ENCODE measurements around the gene RCAN3.
A peak's percentile ranks its signal among the peaks of the same experiment; 100 is the strongest.
"Not testable (repeated sequence)": the region's sequence is repeated elsewhere in the genome, so short reads cannot be mapped to it uniquely, and the experiment has no call there.

Gene RCAN3

GRCh38 chr1:24506691-24507381, 4.2 kb downstream of the RCAN3 start:
- H3K27ac Mint-ChIP-seq, result peak overlapping the region; percentile 50 to 94
- no peaks in the 10 kb centered on the region for H3K9me3 Mint-ChIP-seq
- peak overlapping the region; percentile 58 to 71 for H3K4me3 Mint-ChIP-seq
- H3K36me3 Mint-ChIP-seq (ENCODE audit: insufficient read depth), result peaks cover 34% of the 10 kb centered on the region
- DNase-seq (peak; percentile 26 to 34 (median 33)), ATAC-seq (replicated peaks) (peak; percentile 17)
- H3K4me1 Mint-ChIP-seq (ENCODE audit: low read depth in 2 of 2), result peaks cover 49 to 53% of the 10 kb centered on the region in 2 donors
- H3K27me3 Mint-ChIP-seq, result no peaks in the 10 kb centered on the region

GRCh38 chr1:24507405-24507804, 4.8 kb downstream of the RCAN3 start:
- ATAC-seq (replicated peaks) (peak; percentile 34), DNase-seq (peak in 1 of 3 experiments; percentile 20)
- H3K27ac Mint-ChIP-seq, result peak overlapping the region; percentile 50 to 94
- peaks cover 46 to 53% of the 10 kb centered on the region in 2 donors for H3K4me1 Mint-ChIP-seq (ENCODE audit: low read depth in 2 of 2)
- H3K4me3 Mint-ChIP-seq, result peak overlapping the region; percentile 58 to 71
- peaks cover 30% of the 10 kb centered on the region for H3K36me3 Mint-ChIP-seq (ENCODE audit: insufficient read depth)
- H3K27me3 Mint-ChIP-seq, result no peaks in the 10 kb centered on the region
- no peaks in the 10 kb centered on the region for H3K9me3 Mint-ChIP-seq

- DNase-seq, result no peak
- no peak for ATAC-seq (replicated peaks)
- H3K4me3 Mint-ChIP-seq, result peak overlapping the region in 1 of 2 donors; percentile 28
- H3K27me3 Mint-ChIP-seq, result no peaks in the 10 kb centered on the region
- H3K27ac Mint-ChIP-seq, result peak overlapping the region; percentile 50 to 94
- peaks cover 44 to 46% of the 10 kb centered on the region in 2 donors for H3K4me1 Mint-ChIP-seq (ENCODE audit: low read depth in 2 of 2)
- H3K9me3 Mint-ChIP-seq, result no peaks in the 10 kb centered on the region
- peaks cover 21% of the 10 kb centered on the region for H3K36me3 Mint-ChIP-seq (ENCODE audit: insufficient read depth)
Observed at GRCh38 chr1:24508911-24509310, 6.3 kb downstream of the RCAN3 start.

- no peak for DNase-seq
- peaks cover 26% of the 10 kb centered on the region for H3K36me3 Mint-ChIP-seq (ENCODE audit: insufficient read depth)
- no peak for ATAC-seq (replicated peaks)
- H3K4me1 Mint-ChIP-seq (ENCODE audit: low read depth in 2 of 2), result peaks cover 27 to 33% of the 10 kb centered on the region in 2 donors
- H3K4me3 Mint-ChIP-seq, result no peak overlapping the region
- H3K27me3 Mint-ChIP-seq, result no peaks in the 10 kb centered on the region
- H3K9me3 Mint-ChIP-seq, result no peaks in the 10 kb centered on the region
- peak overlapping the region in 1 of 2 donors; percentile 32 for H3K27ac Mint-ChIP-seq
Observed at GRCh38 chr1:24513706-24514105, 11.1 kb downstream of the RCAN3 start.

- Mint-ChIP-seq H3K36me3 (ENCODE audit: insufficient read depth) (peaks cover 28% of the 10 kb centered on the region), H3K4me3 (no peak overlapping the region), H3K27ac (peak overlapping the region in 1 of 2 donors; percentile 24), H3K27me3 (no peaks in the 10 kb centered on the region), H3K4me1 (ENCODE audit: low read depth in 2 of 2) (peaks cover 21 to 24% of the 10 kb centered on the region in 2 donors), H3K9me3 (no peaks in the 10 kb centered on the region)
- ATAC-seq (replicated peaks) (no peak), DNase-seq (no peak)
Observed at GRCh38 chr1:24514946-24515345, 12.3 kb downstream of the RCAN3 start.

GRCh38 chr1:24515671-24516209, 13.1 kb downstream of the RCAN3 start:
- not testable (repeated sequence) for H3K4me3 Mint-ChIP-seq; H3K9me3 Mint-ChIP-seq; ATAC-seq (replicated peaks); DNase-seq; H3K27me3 Mint-ChIP-seq
- Mint-ChIP-seq H3K4me1 (ENCODE audit: low read depth in 2 of 2) (peaks cover 16 to 20% of the 10 kb centered on the region in 2 donors), H3K36me3 (ENCODE audit: insufficient read depth) (peaks cover 33% of the 10 kb centered on the region), H3K27ac (peak overlapping the region in 1 of 2 donors; percentile 65)

GRCh38 chr1:24516506-24516905, 13.9 kb downstream of the RCAN3 start:
- Mint-ChIP-seq H3K4me3 (no peak overlapping the region), H3K9me3 (no peaks in the 10 kb centered on the region), H3K4me1 (ENCODE audit: low read depth in 2 of 2) (peaks cover 14 to 15% of the 10 kb centered on the region in 2 donors), H3K36me3 (ENCODE audit: insufficient read depth) (peaks cover 33% of the 10 kb centered on the region), H3K27ac (no peak overlapping the region), H3K27me3 (no peaks in the 10 kb centered on the region)
- no peak for DNase-seq
- no peak for ATAC-seq (replicated peaks)

- H3K36me3 Mint-ChIP-seq (ENCODE audit: insufficient read depth), result peaks cover 35% of the 10 kb centered on the region
- peaks cover 8 to 15% of the 10 kb centered on the region in 2 donors for H3K4me1 Mint-ChIP-seq (ENCODE audit: low read depth in 2 of 2)
- ATAC-seq (replicated peaks) (no peak), DNase-seq (no peak)
- H3K4me3 Mint-ChIP-seq, result no peak overlapping the region
- H3K27me3 Mint-ChIP-seq, result no peaks in the 10 kb centered on the region
- H3K27ac Mint-ChIP-seq, result no peak overlapping the region
- H3K9me3 Mint-ChIP-seq, result no peaks in the 10 kb centered on the region
Observed at GRCh38 chr1:24517898-24518297, 15.3 kb downstream of the RCAN3 start.

- peaks cover 40% of the 10 kb centered on the region for H3K36me3 Mint-ChIP-seq (ENCODE audit: insufficient read depth)
Observed at GRCh38 chr1:24520282-24520681, 17.6 kb downstream of the RCAN3 start.

GRCh38 chr1:24525606-24526005, 23.0 kb downstream of the RCAN3 start:
- Mint-ChIP-seq H3K4me3 (no peak overlapping the region), H3K27ac (no peak overlapping the region), H3K9me3 (no peaks in the 10 kb centered on the region), H3K36me3 (ENCODE audit: insufficient read depth) (peaks cover 12% of the 10 kb centered on the region), H3K27me3 (no peaks in the 10 kb centered on the region), H3K4me1 (ENCODE audit: low read depth in 2 of 2) (peaks cover 5 to 13% of the 10 kb centered on the region in 2 donors)
- no peak for ATAC-seq (replicated peaks)
- no peak for DNase-seq

More at GRCh38 chr1:24520282-24520681, 17.6 kb downstream of the RCAN3 start:
- peak overlapping the region in 1 of 2 donors; percentile 33 for H3K27ac Mint-ChIP-seq
- ATAC-seq (replicated peaks); H3K27me3 Mint-ChIP-seq; DNase-seq; H3K4me3 Mint-ChIP-seq; H3K9me3 Mint-ChIP-seq: not testable (repeated sequence)
- peaks cover 9 to 13% of the 10 kb centered on the region in 2 donors for H3K4me1 Mint-ChIP-seq (ENCODE audit: low read depth in 2 of 2)

- DNase-seq (no peak), ATAC-seq (replicated peaks) (no peak)
- no peaks in the 10 kb centered on the region for H3K27me3 Mint-ChIP-seq
- peak overlapping the region in 1 of 2 donors; percentile 33 for H3K27ac Mint-ChIP-seq
- peaks cover 12% of the 10 kb centered on the region for H3K36me3 Mint-ChIP-seq (ENCODE audit: insufficient read depth)
- no peaks in the 10 kb centered on the region for H3K9me3 Mint-ChIP-seq
- H3K4me1 Mint-ChIP-seq (ENCODE audit: low read depth in 2 of 2), result peaks cover 5 to 13% of the 10 kb centered on the region in 2 donors
- no peak overlapping the region for H3K4me3 Mint-ChIP-seq
Observed at GRCh38 chr1:24526045-24526444, 23.4 kb downstream of the RCAN3 start.

GRCh38 chr1:24526940-24527542, 24.4 kb downstream of the RCAN3 start:
- Mint-ChIP-seq H3K4me1 (ENCODE audit: low read depth in 2 of 2) (peaks cover 5 to 13% of the 10 kb centered on the region in 2 donors), H3K36me3 (ENCODE audit: insufficient read depth) (peaks cover 20% of the 10 kb centered on the region), H3K27me3 (no peaks in the 10 kb centered on the region), H3K4me3 (no peak overlapping the region), H3K9me3 (no peaks in the 10 kb centered on the region), H3K27ac (no peak overlapping the region)
- DNase-seq, result peak; percentile 41 to 43 (median 42)
- peak; percentile 61 for ATAC-seq (replicated peaks)

GRCh38 chr1:24528744-24529143, 26.1 kb downstream of the RCAN3 start:
- H3K9me3 Mint-ChIP-seq, result no peaks in the 10 kb centered on the region
- peak overlapping the region in 1 of 2 donors; percentile 32 for H3K27ac Mint-ChIP-seq
- H3K4me1 Mint-ChIP-seq (ENCODE audit: low read depth in 2 of 2), result peaks cover 2 to 13% of the 10 kb centered on the region in 2 donors

More at GRCh38 chr1:24528744-24529143, 26.1 kb downstream of the RCAN3 start:
- no peak for ATAC-seq (replicated peaks)
- H3K36me3 Mint-ChIP-seq (ENCODE audit: insufficient read depth), result peaks cover 21% of the 10 kb centered on the region
- no peak for DNase-seq
- no peaks in the 10 kb centered on the region for H3K27me3 Mint-ChIP-seq
- no peak overlapping the region for H3K4me3 Mint-ChIP-seq

Data from effector memory CD8-positive, alpha-beta T cell (primary cell).